ENCODE results near the gene TMEM89.

The TMEM89 gene

GRCh38 chr3:48641396-48641795, 19.8 kb upstream of the TMEM89 start:
- Histone ChIP-seq H3K36me3 (ENCODE audit: insufficient read depth, low read length) (peaks cover 63% of the 10 kb centered on the region), H3K27me3 (ENCODE audit: insufficient read depth, low read length) (no peaks in the 10 kb centered on the region), H3K4me3 (ENCODE audit: low read length) (no peak overlapping the region), H3K27ac (ENCODE audit: low read depth, low read length) (no peak overlapping the region), H3K4me1 (ENCODE audit: insufficient read depth, low read length) (peaks cover 11% of the 10 kb centered on the region), H3K9ac (ENCODE audit: low read depth, low read length) (no peak overlapping the region), H3K9me3 (ENCODE audit: insufficient read depth, low read depth, low read length) (no peaks in the 10 kb centered on the region)
- 91% methylated on average over 3 of the region's 3 CpGs for WGBS

- peaks cover 14% of the 10 kb centered on the region for H3K4me1 ChIP-seq (ENCODE audit: insufficient read depth, low read length)
- H3K27ac ChIP-seq (ENCODE audit: low read depth, low read length) = no peak overlapping the region
- 94% methylated on average over 38 of the region's 38 CpGs for WGBS
- no peak overlapping the region for H3K9ac ChIP-seq (ENCODE audit: low read depth, low read length)
- H3K4me3 ChIP-seq (ENCODE audit: low read length) = no peak overlapping the region
- H3K9me3 ChIP-seq (ENCODE audit: insufficient read depth, low read depth, low read length) = no peaks in the 10 kb centered on the region
- peaks cover 50% of the 10 kb centered on the region for H3K36me3 ChIP-seq (ENCODE audit: insufficient read depth, low read length)
- H3K27me3 ChIP-seq (ENCODE audit: insufficient read depth, low read length) = no peaks in the 10 kb centered on the region
These were observed 18.5 kb upstream of the TMEM89 start for GRCh38 chr3:48639944-48640606.

- peaks cover 22% of the 10 kb centered on the region for H3K4me1 ChIP-seq (ENCODE audit: insufficient read depth, low read length)
- no peaks in the 10 kb centered on the region for H3K27me3 ChIP-seq (ENCODE audit: insufficient read depth, low read length)
- no peak overlapping the region for H3K4me3 ChIP-seq (ENCODE audit: low read length)
- 70% methylated on average over 6 of the region's 6 CpGs for WGBS
- H3K9me3 ChIP-seq (ENCODE audit: insufficient read depth, low read depth, low read length) = no peaks in the 10 kb centered on the region
- H3K27ac ChIP-seq (ENCODE audit: low read depth, low read length) = no peak overlapping the region
- no peak overlapping the region for H3K9ac ChIP-seq (ENCODE audit: low read depth, low read length)
- H3K36me3 ChIP-seq (ENCODE audit: insufficient read depth, low read length) = peaks cover 47% of the 10 kb centered on the region
These were observed 15.7 kb upstream of the TMEM89 start for GRCh38 chr3:48637305-48637704.

- WGBS = 16% methylated on average over 9 of the region's 10 CpGs
These were observed 14.6 kb upstream of the TMEM89 start for GRCh38 chr3:48636149-48636655.

GRCh38 chr3:48635222-48636021, 13.9 kb upstream of the TMEM89 start, which contains the start of gene SLC26A6:
TSS of gene SLC26A6 (minus strand) at chr3:48635461. CDS start at chr3:48635393, 68 bp downstream.
- H3K27me3 ChIP-seq (ENCODE audit: insufficient read depth, low read length) = no peaks in the 10 kb centered on the region
- peak within 1 kb of the TSS; percentile 83 for H3K9ac ChIP-seq (ENCODE audit: low read depth, low read length)
- H3K4me3 ChIP-seq (ENCODE audit: low read length) = peak within 1 kb of the TSS; percentile 87
- peaks cover 50% of the 10 kb centered on the region for H3K36me3 ChIP-seq (ENCODE audit: insufficient read depth, low read length)
- peaks cover 22% of the 10 kb centered on the region for H3K4me1 ChIP-seq (ENCODE audit: insufficient read depth, low read length)
- no peaks in the 10 kb centered on the region for H3K9me3 ChIP-seq (ENCODE audit: insufficient read depth, low read depth, low read length)
- H3K27ac ChIP-seq (ENCODE audit: low read depth, low read length) = peak within 1 kb of the TSS; percentile 87
- under 1% methylated on average over 68 of the region's 68 CpGs for WGBS

More at GRCh38 chr3:48636149-48636655, 14.6 kb upstream of the TMEM89 start:
- Histone ChIP-seq H3K9me3 (ENCODE audit: insufficient read depth, low read depth, low read length) (no peaks in the 10 kb centered on the region), H3K4me3 (ENCODE audit: low read length) (peak overlapping the region; percentile 87), H3K4me1 (ENCODE audit: insufficient read depth, low read length) (peaks cover 22% of the 10 kb centered on the region), H3K36me3 (ENCODE audit: insufficient read depth, low read length) (peaks cover 47% of the 10 kb centered on the region), H3K27me3 (ENCODE audit: insufficient read depth, low read length) (no peaks in the 10 kb centered on the region), H3K27ac (ENCODE audit: low read depth, low read length) (peak overlapping the region; percentile 79), H3K9ac (ENCODE audit: low read depth, low read length) (peak overlapping the region; percentile 67)

GRCh38 chr3:48634661-48635221, 13.2 kb upstream of the TMEM89 start:
- Histone ChIP-seq H3K36me3 (ENCODE audit: insufficient read depth, low read length) (peaks cover 53% of the 10 kb centered on the region), H3K4me3 (ENCODE audit: low read length) (peak overlapping the region; percentile 87), H3K4me1 (ENCODE audit: insufficient read depth, low read length) (peaks cover 22% of the 10 kb centered on the region), H3K27me3 (ENCODE audit: insufficient read depth, low read length) (no peaks in the 10 kb centered on the region), H3K9me3 (ENCODE audit: insufficient read depth, low read depth, low read length) (no peaks in the 10 kb centered on the region), H3K27ac (ENCODE audit: low read depth, low read length) (peak overlapping the region; percentile 87), H3K9ac (ENCODE audit: low read depth, low read length) (peak overlapping the region; percentile 83)
- 2% methylated on average over 30 of the region's 30 CpGs for WGBS

GRCh38 chr3:48633743-48634142, 12.2 kb upstream of the TMEM89 start:
- peaks cover 58% of the 10 kb centered on the region for H3K36me3 ChIP-seq (ENCODE audit: insufficient read depth, low read length)
- H3K4me1 ChIP-seq (ENCODE audit: insufficient read depth, low read length) = peaks cover 22% of the 10 kb centered on the region
- no peak overlapping the region for H3K27ac ChIP-seq (ENCODE audit: low read depth, low read length)
- H3K4me3 ChIP-seq (ENCODE audit: low read length) = no peak overlapping the region
- H3K27me3 ChIP-seq (ENCODE audit: insufficient read depth, low read length) = no peaks in the 10 kb centered on the region
- H3K9ac ChIP-seq (ENCODE audit: low read depth, low read length) = no peak overlapping the region; the same call in 1 of the 2 replicates
- H3K9me3 ChIP-seq (ENCODE audit: insufficient read depth, low read depth, low read length) = no peaks in the 10 kb centered on the region
- WGBS = 92% methylated on average over 2 of the region's 2 CpGs

- Histone ChIP-seq H3K27ac (ENCODE audit: low read depth, low read length) (no peak overlapping the region), H3K9me3 (ENCODE audit: insufficient read depth, low read depth, low read length) (no peaks in the 10 kb centered on the region), H3K27me3 (ENCODE audit: insufficient read depth, low read length) (no peaks in the 10 kb centered on the region), H3K36me3 (ENCODE audit: insufficient read depth, low read length) (peaks cover 63% of the 10 kb centered on the region), H3K4me3 (ENCODE audit: low read length) (no peak overlapping the region), H3K9ac (ENCODE audit: low read depth, low read length) (no peak overlapping the region), H3K4me1 (ENCODE audit: insufficient read depth, low read length) (peaks cover 22% of the 10 kb centered on the region)
- WGBS = 94% methylated on average over 15 of the region's 15 CpGs
These were observed 11.7 kb upstream of the TMEM89 start for GRCh38 chr3:48633256-48633655.

GRCh38 chr3:48631516-48632448, 10.2 kb upstream of the TMEM89 start:
- Histone ChIP-seq H3K9me3 (ENCODE audit: insufficient read depth, low read depth, low read length) (no peaks in the 10 kb centered on the region), H3K9ac (ENCODE audit: low read depth, low read length) (no peak overlapping the region), H3K4me1 (ENCODE audit: insufficient read depth, low read length) (peaks cover 15% of the 10 kb centered on the region), H3K4me3 (ENCODE audit: low read length) (no peak overlapping the region), H3K27ac (ENCODE audit: low read depth, low read length) (no peak overlapping the region), H3K36me3 (ENCODE audit: insufficient read depth, low read length) (peaks cover 68% of the 10 kb centered on the region), H3K27me3 (ENCODE audit: insufficient read depth, low read length) (no peaks in the 10 kb centered on the region)
- WGBS = 95% methylated on average over 22 of the region's 22 CpGs

GRCh38 chr3:48630833-48631232, 9.3 kb upstream of the TMEM89 start:
- Histone ChIP-seq H3K27ac (ENCODE audit: low read depth, low read length) (no peak overlapping the region), H3K4me1 (ENCODE audit: insufficient read depth, low read length) (peaks cover 7% of the 10 kb centered on the region; the same call in 1 of the 2 replicates), H3K9ac (ENCODE audit: low read depth, low read length) (no peak overlapping the region), H3K36me3 (ENCODE audit: insufficient read depth, low read length) (peaks cover 78% of the 10 kb centered on the region), H3K27me3 (ENCODE audit: insufficient read depth, low read length) (no peaks in the 10 kb centered on the region), H3K9me3 (ENCODE audit: insufficient read depth, low read depth, low read length) (no peaks in the 10 kb centered on the region), H3K4me3 (ENCODE audit: low read length) (no peak overlapping the region)
- 93% methylated on average over 12 of the region's 12 CpGs for WGBS

Measured in HUES64 (cell line).